ENCODE data around the gene TASOR2. TPM values are rescaled to one million over a fixed set of nuclear protein-coding genes. Genes with fewer than 3 reads are reported as not detected.

TASOR2 gene
- total RNA-seq, 1 experiment from 2014 or later, result 67.3 TPM

DNA sequence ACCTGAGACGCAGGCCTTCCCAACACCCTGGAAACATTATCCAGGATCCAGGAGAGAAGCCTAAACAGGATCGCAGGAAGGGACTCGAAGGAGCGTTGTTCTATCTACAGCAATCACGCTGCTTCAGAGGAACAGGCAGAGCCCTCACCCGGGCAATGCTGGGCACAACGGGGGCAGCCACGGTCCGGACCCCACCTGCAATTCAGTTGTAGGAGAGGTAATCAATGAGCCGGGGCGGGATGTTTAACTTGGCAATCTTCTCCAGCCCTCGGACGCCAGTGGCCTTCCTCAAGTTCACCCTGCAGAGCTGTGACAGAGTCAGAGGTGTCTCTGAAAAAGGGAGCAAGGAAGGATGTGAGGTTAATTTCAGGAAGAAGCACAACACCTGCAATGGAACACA is 44.1 kb upstream of the TASOR2 start:
- CTCF ChIA-PET, result no interaction called here
- no peaks in the 10 kb centered on the region for H3K9me3 Mint-ChIP-seq
- H3K27me3 Mint-ChIP-seq (ENCODE audit: low read depth), result no peaks in the 10 kb centered on the region
- DNase-seq (ENCODE audit: low spot score) (no peak), ATAC-seq (no peak)
- peaks cover 46% of the 10 kb centered on the region for H3K36me3 Mint-ChIP-seq
- no peak for TF ChIP-seq RORB (CRISPR knock-in tag; IDR thresholded peaks at IDR 0.05)
- no peak for TF ChIP-seq SOX15 (CRISPR knock-in tag; IDR thresholded peaks at IDR 0.05)
- TF ChIP-seq ESRRA (CRISPR knock-in tag; IDR thresholded peaks at IDR 0.05; ENCODE audit: borderline replicate concordance), result no peak
- TF ChIP-seq ATF1 (CRISPR knock-in tag; IDR thresholded peaks at IDR 0.05), result no peak
- TF ChIP-seq EMX1 (CRISPR knock-in tag; IDR thresholded peaks at IDR 0.05), result no peak
- TF ChIP-seq IRF1 (CRISPR knock-in tag; IDR thresholded peaks at IDR 0.05), result no peak
- no peak for TF ChIP-seq SMAD4 (CRISPR knock-in tag; IDR thresholded peaks at IDR 0.05)
- no peak for TF ChIP-seq HMGA2 (CRISPR knock-in tag; IDR thresholded peaks at IDR 0.05)
- no peak for TF ChIP-seq JUN (CRISPR knock-in tag; IDR thresholded peaks at IDR 0.05)
- no peak for TF ChIP-seq CREM (CRISPR knock-in tag; IDR thresholded peaks at IDR 0.05)
- TF ChIP-seq MYBL2 (CRISPR knock-in tag; IDR thresholded peaks at IDR 0.05), result no peak
- no peak for TF ChIP-seq TP53 (CRISPR knock-in tag; IDR thresholded peaks at IDR 0.05)
- no peak for TF ChIP-seq ZNF416 (CRISPR knock-in tag; IDR thresholded peaks at IDR 0.05)
- POLR2A ChIA-PET, result no interaction called here
- H3K4me1 Mint-ChIP-seq, result no peaks in the 10 kb centered on the region
- H3K4me3 Mint-ChIP-seq, result no peak overlapping the region
- 0 out of 2 replicates have a peak overlapping the region, but pooled peaks have one; percentile 60 for H3K27ac Mint-ChIP-seq

DNA sequence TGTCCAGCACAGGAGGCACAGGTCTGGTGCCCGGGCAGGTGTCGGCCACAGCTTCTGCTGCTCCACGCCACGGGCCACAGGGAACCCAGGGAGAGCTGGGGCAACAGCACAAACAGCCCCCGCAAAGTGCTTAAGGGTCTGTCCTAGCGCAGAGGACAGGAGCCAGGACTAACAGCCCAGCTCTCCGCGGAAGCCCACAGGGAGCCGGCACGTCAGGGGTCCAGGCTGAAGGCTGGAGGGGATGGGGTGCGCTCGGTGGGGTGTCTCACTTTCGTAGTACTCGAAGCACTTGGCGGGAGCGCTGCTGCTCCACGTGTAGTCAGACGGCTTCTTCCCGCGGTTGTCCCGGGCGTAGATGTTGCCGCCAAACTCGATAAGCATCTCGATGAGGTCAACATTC is 43.1 kb upstream of the TASOR2 start:
- ATAC-seq, result no peak
- POLR2A ChIA-PET, result no interaction called here
- DNase-seq (ENCODE audit: low spot score), result no peak
- Mint-ChIP-seq H3K36me3 (peaks cover 48% of the 10 kb centered on the region), H3K27ac (peak overlapping the region; percentile 57; the same call in 1 of the 2 replicates), H3K27me3 (ENCODE audit: low read depth) (no peaks in the 10 kb centered on the region), H3K9me3 (no peaks in the 10 kb centered on the region), H3K4me1 (no peaks in the 10 kb centered on the region), H3K4me3 (no peak overlapping the region)
- TF ChIP-seq ZNF416 (CRISPR knock-in tag; IDR thresholded peaks at IDR 0.05), result no peak
- TF ChIP-seq KAT7 (CRISPR knock-in tag; IDR thresholded peaks at IDR 0.05; ENCODE audit: borderline replicate concordance), result no peak
- no peak for TF ChIP-seq PREB (CRISPR knock-in tag; IDR thresholded peaks at IDR 0.05; ENCODE audit: borderline replicate concordance)
- TF ChIP-seq ATF1 (CRISPR knock-in tag; IDR thresholded peaks at IDR 0.05), result no peak
- TF ChIP-seq CBFB (CRISPR knock-in tag; IDR thresholded peaks at IDR 0.05; ENCODE audit: low read depth), result no peak
- TF ChIP-seq MYBL2 (CRISPR knock-in tag; IDR thresholded peaks at IDR 0.05), result no peak
- TF ChIP-seq SOX15 (CRISPR knock-in tag; IDR thresholded peaks at IDR 0.05), result no peak
- TF ChIP-seq ZMAT4 (CRISPR knock-in tag; IDR thresholded peaks at IDR 0.05), result no peak
- TF ChIP-seq, protein P1, sequence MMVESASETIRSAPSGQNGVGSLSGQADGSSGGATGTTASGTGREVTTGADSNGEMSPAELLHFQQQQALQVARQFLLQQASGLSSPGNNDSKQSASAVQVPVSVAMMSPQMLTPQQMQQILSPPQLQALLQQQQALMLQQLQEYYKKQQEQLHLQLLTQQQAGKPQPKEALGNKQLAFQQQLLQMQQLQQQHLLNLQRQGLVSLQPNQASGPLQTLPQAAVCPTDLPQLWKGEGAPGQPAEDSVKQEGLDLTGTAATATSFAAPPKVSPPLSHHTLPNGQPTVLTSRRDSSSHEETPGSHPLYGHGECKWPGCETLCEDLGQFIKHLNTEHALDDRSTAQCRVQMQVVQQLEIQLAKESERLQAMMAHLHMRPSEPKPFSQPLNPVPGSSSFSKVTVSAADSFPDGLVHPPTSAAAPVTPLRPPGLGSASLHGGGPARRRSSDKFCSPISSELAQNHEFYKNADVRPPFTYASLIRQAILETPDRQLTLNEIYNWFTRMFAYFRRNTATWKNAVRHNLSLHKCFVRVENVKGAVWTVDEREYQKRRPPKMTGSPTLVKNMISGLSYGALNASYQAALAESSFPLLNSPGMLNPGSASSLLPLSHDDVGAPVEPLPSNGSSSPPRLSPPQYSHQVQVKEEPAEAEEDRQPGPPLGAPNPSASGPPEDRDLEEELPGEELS (CRISPR knock-in tag; IDR thresholded peaks at IDR 0.05), result no peak
- TF ChIP-seq GTF2I (CRISPR knock-in tag; conservative IDR thresholded peaks at IDR 0.05), result no peak
- no peak for TF ChIP-seq FOXP1 (CRISPR knock-in tag; IDR thresholded peaks at IDR 0.05; ENCODE audit: borderline replicate concordance)
- TF ChIP-seq E2F5 (CRISPR knock-in tag; IDR thresholded peaks at IDR 0.05), result no peak
- TF ChIP-seq NFATC4 (CRISPR knock-in tag; IDR thresholded peaks at IDR 0.05), result no peak
- no peak for TF ChIP-seq SMAD4 (CRISPR knock-in tag; IDR thresholded peaks at IDR 0.05)
- no peak for TF ChIP-seq IRF1 (CRISPR knock-in tag; IDR thresholded peaks at IDR 0.05)
- no peak for TF ChIP-seq ZNF121 (CRISPR knock-in tag; IDR thresholded peaks at IDR 0.05)
- no peak for TF ChIP-seq FOXJ3 (CRISPR knock-in tag; IDR thresholded peaks at IDR 0.05; ENCODE audit: borderline replicate concordance)
- TF ChIP-seq ZNF219 (CRISPR knock-in tag; IDR thresholded peaks at IDR 0.05; ENCODE audit: borderline replicate concordance), result no peak
- CTCF ChIA-PET, result interaction anchor here (1.0 kb wide), 1 partner anchor 18 kb away, joined by 3 read pairs; no protein-coding TSS in a partner anchor

Measured in WTC11 (cell line).